NCI-H1930 (cell line): ENCODE results near the gene CACNA1D.
A peak's percentile ranks its signal among the peaks of the same experiment; 100 is the strongest.

Experiments
- DNase-seq, 2 experiments: peaks; one replicate each; lab custom pipeline; 2025; lab: John Stamatoyannopoulos, UW

Gene CACNA1D

GRCh38 chr3:53823956-53824657 is 329.7 kb downstream of the CACNA1D start:
- DNase-seq: no peak

- no peak for DNase-seq
These were observed 330.4 kb downstream of the CACNA1D start for GRCh38 chr3:53824795-53825194.

- DNase-seq: no peak
These were observed 331.6 kb downstream of the CACNA1D start for GRCh38 chr3:53826048-53826447.

GRCh38 chr3:53828581-53828980 is 334.2 kb downstream of the CACNA1D start:
- DNase-seq: no peak

- DNase-seq: no peak
These were observed 335.2 kb downstream of the CACNA1D start for GRCh38 chr3:53829605-53830004.

GRCh38 chr3:53830944-53831343 is 336.5 kb downstream of the CACNA1D start:
- DNase-seq: no peak

GRCh38 chr3:53833053-53833645 is 338.7 kb downstream of the CACNA1D start:
- no peak for DNase-seq

GRCh38 chr3:53833700-53834099 is 339.3 kb downstream of the CACNA1D start:
- DNase-seq: no peak

GRCh38 chr3:53834429-53835095 is 340.2 kb downstream of the CACNA1D start:
- DNase-seq: no peak

GRCh38 chr3:53835257-53835656 is 340.8 kb downstream of the CACNA1D start:
- DNase-seq: no peak

GRCh38 chr3:53836084-53836872 is 341.9 kb downstream of the CACNA1D start:
- DNase-seq: no peak

GRCh38 chr3:53837331-53837730 is 342.9 kb downstream of the CACNA1D start:
- no peak for DNase-seq

- DNase-seq: no peak
These were observed 346.9 kb downstream of the CACNA1D start for GRCh38 chr3:53841296-53841695.

- peak in 1 of 2 experiments; percentile 5 for DNase-seq
These were observed 348.2 kb downstream of the CACNA1D start for GRCh38 chr3:53842436-53843194.

- DNase-seq: no peak
These were observed 349.1 kb downstream of the CACNA1D start for GRCh38 chr3:53843195-53844177.

GRCh38 chr3:53844262-53845102 is 350.1 kb downstream of the CACNA1D start:
- no peak for DNase-seq

- DNase-seq: peak in 1 of 2 experiments; percentile 3
These were observed 350.9 kb downstream of the CACNA1D start for GRCh38 chr3:53845103-53845880.

- no peak for DNase-seq
These were observed 351.4 kb downstream of the CACNA1D start for GRCh38 chr3:53845881-53846133.
